Thymus (tissue), 11 donors: ENCODE results near the gene NLRP3. TPM values are rescaled to one million over a fixed set of nuclear protein-coding genes. Genes with fewer than 3 reads are reported as not detected.
"Not testable (repeated sequence)": the region's sequence is repeated elsewhere in the genome, so short reads cannot be mapped to it uniquely, and the experiment has no call there.

Experiments
- DNase-seq, 9 donors: peaks; one replicate each; pipeline ENCODE4 v3.0.0-alpha.2; 2013; ENCODE audit warnings: low spot score in 9 of 9, low read depth in 6 of 9, missing footprints in 1 of 9
- H3K27ac ChIP-seq, 2 donors: one replicate each; pipeline ENCODE4 v1.5.1; 2013; ENCODE audit warnings: control low read depth in 1 of 2, low read depth in 1 of 2, low read length in 1 of 2, mild to moderate bottlenecking in 1 of 2, moderate library complexity in 1 of 2
- H3K27me3 ChIP-seq, 2 donors: one replicate each; pipeline ENCODE4 v1.5.1; 2013; ENCODE audit warnings: low read length in 1 of 2; ENCODE audit not compliant: control insufficient read depth in 2 of 2, insufficient read depth in 1 of 2
- H3K36me3 ChIP-seq, 2 donors: one replicate each; pipeline ENCODE4 v1.5.1; 2013; ENCODE audit warnings: low read length in 1 of 2, mild to moderate bottlenecking in 1 of 2, moderate library complexity in 1 of 2; ENCODE audit not compliant: control insufficient read depth in 2 of 2, insufficient read depth in 2 of 2
- H3K4me1 ChIP-seq, 2 donors: one replicate each; pipeline ENCODE4 v1.5.1; 2013; ENCODE audit warnings: low read length in 2 of 2; ENCODE audit not compliant: control insufficient read depth in 2 of 2, insufficient read depth in 2 of 2
- H3K4me3 ChIP-seq, 2 donors: one replicate each; pipeline ENCODE4 v1.5.1; 2013; ENCODE audit warnings: low read length in 2 of 2, control low read depth in 1 of 2, mild to moderate bottlenecking in 1 of 2
- H3K9me3 ChIP-seq, 2 donors: one replicate each; pipeline ENCODE4 v1.5.1; 2013; ENCODE audit warnings: low read length in 1 of 2, mild to moderate bottlenecking in 1 of 2; ENCODE audit not compliant: control insufficient read depth in 2 of 2, insufficient read depth in 1 of 2
- WGBS: extraction: QIAGEN DNeasy Blood & Tissue Kit; methylation state at CpG from one replicate; pipeline ENCODE4 v1.1.7; 2013; 5-methylcytosine and 5-hydroxymethylcytosine counted together
- polyA plus RNA-seq: library from polyadenylated mRNA; stranded (reverse); fragments of 200-250 nt; gene quantifications from one replicate; pipeline ENCODE4 v1.2.3, GENCODE V29; 2013
- total RNA-seq: library from RNA; stranded (reverse); fragments of 120-200 nt; gene quantifications from one replicate; pipeline ENCODE4 v1.2.4, GENCODE V29; 2013
- donor health status: healthy.

Gene NLRP3
- total and polyA plus RNA-seq, 2 donors, result 1.7 to 2.6 TPM

- H3K36me3 ChIP-seq, result no peaks in the 10 kb centered on the region
- peak overlapping the region in 1 of 2 donors; percentile 55 for H3K4me3 ChIP-seq
- H3K9me3 ChIP-seq, result no peaks in the 10 kb centered on the region
- 10% methylated on average over 26 of the region's 26 CpGs for WGBS
- no peaks in the 10 kb centered on the region for H3K27me3 ChIP-seq
- peak in 8 of 9 donors; percentile 48 to 86 (median 68) for DNase-seq
- peak overlapping the region in 1 of 2 donors; percentile 8 for H3K27ac ChIP-seq
- H3K4me1 ChIP-seq, result peaks cover 2 to 5% of the 10 kb centered on the region in 2 donors
Measured at GRCh38 chr1:247373721-247374141, 42.2 kb upstream of the NLRP3 start.

GRCh38 chr1:247374651-247375334 is 41.2 kb upstream of the NLRP3 start:
- DNase-seq, H3K36me3 ChIP-seq, H3K4me1 ChIP-seq, H3K9me3 ChIP-seq, H3K27ac ChIP-seq, H3K4me3 ChIP-seq, H3K27me3 ChIP-seq: not testable (repeated sequence)
- 97% methylated on average over 8 of the region's 8 CpGs for WGBS

- 96% methylated on average over 14 of the region's 14 CpGs for WGBS
- Histone ChIP-seq H3K4me3 (no peak overlapping the region), H3K27ac (no peak overlapping the region), H3K27me3 (no peaks in the 10 kb centered on the region), H3K9me3 (peaks cover 0 to 3% of the 10 kb centered on the region in 2 donors), H3K4me1 (peaks cover 2 to 5% of the 10 kb centered on the region in 2 donors), H3K36me3 (no peaks in the 10 kb centered on the region)
- no peak for DNase-seq
Measured at GRCh38 chr1:247375747-247376146, 40.2 kb upstream of the NLRP3 start.

GRCh38 chr1:247376659-247377058 is 39.3 kb upstream of the NLRP3 start:
- Histone ChIP-seq H3K36me3 (no peaks in the 10 kb centered on the region), H3K4me3 (no peak overlapping the region), H3K27ac (no peak overlapping the region), H3K4me1 (peaks cover 2 to 5% of the 10 kb centered on the region in 2 donors), H3K9me3 (peaks cover 0 to 3% of the 10 kb centered on the region in 2 donors), H3K27me3 (no peaks in the 10 kb centered on the region)
- WGBS, result 87% methylated on average over 7 of the region's 7 CpGs
- no peak for DNase-seq

GRCh38 chr1:247377656-247378055 is 38.3 kb upstream of the NLRP3 start:
- H3K4me3 ChIP-seq, H3K4me1 ChIP-seq, H3K27ac ChIP-seq, H3K27me3 ChIP-seq, H3K9me3 ChIP-seq, H3K36me3 ChIP-seq, DNase-seq: not testable (repeated sequence)
- WGBS, result 94% methylated on average over 7 of the region's 7 CpGs

DNA sequence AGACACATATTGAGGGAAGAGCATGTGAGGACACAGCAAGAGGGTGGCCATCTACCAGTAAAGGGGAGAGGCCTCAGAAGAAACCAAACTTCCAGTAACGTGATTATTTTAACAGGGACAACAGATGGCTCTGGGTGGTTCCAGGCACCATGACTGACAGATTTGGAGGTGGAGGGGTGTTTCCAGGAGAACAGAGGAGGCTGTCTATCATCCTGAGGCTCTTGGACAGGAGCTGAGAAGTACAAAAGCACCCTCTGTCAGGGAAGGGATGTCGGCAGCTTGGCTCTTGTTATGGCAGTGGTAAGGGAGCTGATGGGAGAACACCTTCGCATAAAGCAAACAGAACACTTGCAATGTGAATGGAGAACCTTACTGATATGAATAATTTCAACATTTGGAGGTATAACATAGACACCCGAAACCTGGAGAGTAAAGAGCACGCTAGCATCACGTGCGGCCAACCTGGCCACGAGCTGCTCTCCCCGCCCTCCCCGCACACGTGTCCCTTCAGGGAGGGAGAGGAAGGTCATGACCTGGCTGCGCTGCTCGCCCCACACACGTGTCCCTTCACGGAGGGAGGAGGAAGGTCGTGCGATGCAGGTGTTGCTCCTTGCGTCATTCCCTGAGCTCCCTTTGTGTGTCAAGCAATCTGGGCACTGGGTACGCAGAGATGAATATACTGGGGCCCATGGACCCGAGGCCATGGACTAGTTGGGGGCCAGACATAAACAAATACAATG is 37.5 kb upstream of the NLRP3 start:
- H3K4me1 ChIP-seq, result peaks cover 0 to 2% of the 10 kb centered on the region in 2 donors
- WGBS, result 94% methylated on average over 20 of the region's 20 CpGs
- H3K9me3 ChIP-seq, result peaks cover 0 to 3% of the 10 kb centered on the region in 2 donors
- H3K27ac ChIP-seq, result no peak overlapping the region
- no peak for DNase-seq
- H3K4me3 ChIP-seq, result no peak overlapping the region
- no peaks in the 10 kb centered on the region for H3K36me3 ChIP-seq
- H3K27me3 ChIP-seq, result no peaks in the 10 kb centered on the region

DNA sequence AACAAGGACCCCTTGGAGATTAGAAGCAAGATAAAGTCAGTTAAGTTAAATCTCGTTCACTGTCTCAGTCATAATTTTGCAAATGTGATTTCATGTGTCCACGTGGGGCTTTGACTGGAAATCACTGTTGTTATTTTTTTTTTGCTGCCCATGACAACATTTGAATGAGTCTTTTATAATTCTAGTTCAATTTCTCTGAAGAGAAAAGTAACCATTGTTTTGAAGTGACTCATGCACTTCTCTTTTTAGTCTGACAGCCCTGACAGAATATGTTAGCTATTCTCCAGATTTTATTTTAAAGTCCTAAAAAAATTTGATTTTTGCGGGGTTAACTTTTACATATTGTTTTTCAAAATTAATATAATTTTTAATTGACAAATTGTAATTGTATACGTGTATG is 30.7 kb upstream of the NLRP3 start:
- DNase-seq, result no peak
- peaks cover 0 to 5% of the 10 kb centered on the region in 2 donors for H3K9me3 ChIP-seq
- no peak overlapping the region for H3K4me3 ChIP-seq
- no peaks in the 10 kb centered on the region for H3K36me3 ChIP-seq
- WGBS, result 94% methylated on average over 4 of the region's 4 CpGs
- H3K27me3 ChIP-seq, result no peaks in the 10 kb centered on the region
- H3K4me1 ChIP-seq, result peaks cover 6 to 7% of the 10 kb centered on the region in 2 donors
- no peak overlapping the region for H3K27ac ChIP-seq

DNA sequence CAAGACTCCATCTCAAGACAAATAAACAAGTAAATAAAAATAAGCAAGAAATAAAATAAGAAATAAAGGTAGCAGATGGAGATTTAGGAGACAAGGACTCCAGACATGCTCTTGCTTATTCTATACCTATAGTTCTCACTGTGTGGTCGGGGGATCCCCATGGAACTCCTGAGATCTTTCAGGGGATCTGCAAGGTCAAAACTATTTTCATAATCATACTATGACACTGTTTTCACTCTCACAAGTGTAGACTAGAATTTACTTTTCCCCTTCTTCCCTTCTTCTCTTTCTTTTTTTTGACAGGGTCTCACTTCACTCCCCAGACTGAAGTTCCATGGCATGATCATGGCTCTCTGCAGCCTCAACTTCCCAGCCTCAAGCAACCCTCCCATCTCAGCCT is 29.8 kb upstream of the NLRP3 start:
- no peak overlapping the region for H3K27ac ChIP-seq
- WGBS, result 92% methylated on average over 1 of the region's 1 CpG
- no peaks in the 10 kb centered on the region for H3K27me3 ChIP-seq
- H3K9me3 ChIP-seq, result peaks cover 0 to 5% of the 10 kb centered on the region in 2 donors
- H3K4me3 ChIP-seq, result no peak overlapping the region
- peaks cover 6 to 12% of the 10 kb centered on the region in 2 donors for H3K4me1 ChIP-seq
- H3K36me3 ChIP-seq, result no peaks in the 10 kb centered on the region
- DNase-seq, result no peak

- WGBS, result 88% methylated on average over 3 of the region's 3 CpGs
Measured at GRCh38 chr1:247386687-247387086, 29.3 kb upstream of the NLRP3 start.

More at GRCh38 chr1:247386687-247387086, 29.3 kb upstream of the NLRP3 start:
- Histone ChIP-seq H3K4me3 (no peak overlapping the region), H3K36me3 (no peaks in the 10 kb centered on the region), H3K9me3 (peaks cover 0 to 5% of the 10 kb centered on the region in 2 donors), H3K27me3 (no peaks in the 10 kb centered on the region), H3K4me1 (peaks cover 6 to 12% of the 10 kb centered on the region in 2 donors), H3K27ac (no peak overlapping the region)
- no peak for DNase-seq
